A549 (cell line): ENCODE measurements around the gene JAKMIP1.

Experiments
- CHD4 ChIP-seq: fragments of 200-600 bp; sonication (generic); IDR thresholded peaks from 2 replicates; pipeline ENCODE4 v1.6.1; 2016; ENCODE audit warnings: antibody characterized with exemption, mild to moderate bottlenecking, borderline replicate concordance
- CTCF ChIP-seq: fragments of >200 bp; sonication (Bioruptor Twin); formaldehyde crosslinking; IDR thresholded peaks from 3 replicates; pipeline ENCODE4 v1.5.1; 2016
- E2F6 ChIP-seq: IDR thresholded peaks from 2 replicates; pipeline ENCODE4 v1.6.1; 2012; ENCODE audit warnings: low read depth, borderline replicate concordance
- EP300 ChIP-seq, 2 experiments: fragments of >200 bp; sonication (Bioruptor Twin); formaldehyde crosslinking; IDR thresholded peaks; 2 replicates in 1 of 2; 3 replicates in 1 of 2; pipeline ENCODE4 v1.6.1; 2016 to 2017
- JUN ChIP-seq, 2 experiments: fragments of >200 bp; sonication (Bioruptor Twin); formaldehyde crosslinking; IDR thresholded peaks; 2 replicates in 1 of 2; 3 replicates in 1 of 2; pipeline ENCODE4 v1.6.1; 2016 to 2017
- KDM5A ChIP-seq: fragments of 200-600 bp; sonication (generic); IDR thresholded peaks from 2 replicates; pipeline ENCODE4 v1.6.1; 2016; ENCODE audit warnings: antibody characterized with exemption, mild to moderate bottlenecking
- SMC3 ChIP-seq: fragments of >200 bp; sonication (Bioruptor Twin); formaldehyde crosslinking; IDR thresholded peaks from 3 replicates; pipeline ENCODE4 v1.6.1; 2018; ENCODE audit warnings: inconsistent platforms
- SREBF2 ChIP-seq: fragments of 450-650 bp; IDR thresholded peaks from 2 replicates; pipeline ENCODE4 v1.6.1; 2014; ENCODE audit warnings: mild to moderate bottlenecking, moderate library complexity

- TF ChIP-seq E2F6 (no peak), CTCF (no peak), SREBF2 (no peak), CHD4 (no peak), EP300 (IDR thresholded peaks at IDR 0.05) (no peak), KDM5A (no peak), JUN (IDR thresholded peaks at IDR 0.05) (no peak), SMC3 (no peak)
Observed at GRCh38 chr4:5982156-5982973, 218.0 kb downstream of the JAKMIP1 start.
